Tibial nerve (tissue), 3 donors: ENCODE results near the gene SYCE3.

Experiments used
- CTCF ChIP-seq, 5 experiments: fragments of 200-600 bp in 3 of 5; fragments of 450-650 bp in 2 of 5; sonication (generic) in 3 of 5; IDR thresholded peaks; one replicate each; pipeline ENCODE4 v1.5.1; 2016 to 2019; ENCODE audit warnings: antibody characterized with exemption in 5 of 5, mild to moderate bottlenecking in 3 of 5, moderate library complexity in 2 of 5
- POLR2A ChIP-seq, 2 donors: fragments of 450-650 bp; IDR thresholded peaks; one replicate each; pipeline ENCODE4 v1.6.1; 2017; ENCODE audit warnings: antibody characterized with exemption in 2 of 2, mild to moderate bottlenecking in 2 of 2, moderate library complexity in 2 of 2

- TF ChIP-seq CTCF (IDR thresholded peaks at IDR 0.05), result no peak
- no peak for TF ChIP-seq POLR2A (IDR thresholded peaks at IDR 0.05)
These were observed 31.2 kb downstream of the SYCE3 start for GRCh38 chr22:50531546-50531961.
